Umbilical cord (tissue), 2 donors: ENCODE data around the gene CSPG5. TPM values are rescaled to one million over a fixed set of nuclear protein-coding genes. Genes with fewer than 3 reads are reported as not detected.
A peak's percentile ranks its signal among the peaks of the same experiment; 100 is the strongest.

Source experiments
- DNase-seq: peaks from one replicate; pipeline ENCODE4 v3.0.0-alpha.2; 2015; ENCODE audit warnings: low spot score
- total RNA-seq: library from RNA; depleted of rRNA; stranded (reverse); fragments of >200 nt; gene quantifications from one replicate; pipeline ENCODE4 v1.2.3, GENCODE V29; 2014; ENCODE audit warnings: low replicate concordance; ENCODE audit not compliant: insufficient read depth

Gene CSPG5
- total RNA-seq = 18.1 TPM

GRCh38 chr3:47578691-47579632, at the start of gene CSPG5:
TSS of gene CSPG5 (minus strand) at chr3:47578865. CDS start at chr3:47578693, 172 bp downstream.
- no peak for DNase-seq

- no peak for DNase-seq
These were observed 49.8 kb upstream of the CSPG5 start for GRCh38 chr3:47628426-47628825.

GRCh38 chr3:47622671-47623461, 44.2 kb upstream of the CSPG5 start:
- DNase-seq = no peak

- DNase-seq = no peak
These were observed 38.7 kb upstream of the CSPG5 start for GRCh38 chr3:47617086-47618010.

GRCh38 chr3:47614788-47615187, 36.1 kb upstream of the CSPG5 start:
- no peak for DNase-seq

GRCh38 chr3:47613722-47614121, 35.1 kb upstream of the CSPG5 start:
- DNase-seq = no peak

- DNase-seq = no peak
These were observed 34.2 kb upstream of the CSPG5 start for GRCh38 chr3:47612879-47613278.

GRCh38 chr3:47612178-47612577, 33.5 kb upstream of the CSPG5 start:
- peak; percentile 88 for DNase-seq

GRCh38 chr3:47611576-47611975, 32.9 kb upstream of the CSPG5 start:
- DNase-seq = no peak

- DNase-seq = no peak
These were observed 31.9 kb upstream of the CSPG5 start for GRCh38 chr3:47610583-47610982.

- peak; percentile 3 for DNase-seq
These were observed 28.7 kb upstream of the CSPG5 start for GRCh38 chr3:47607335-47607734.

GRCh38 chr3:47606165-47606564, 27.5 kb upstream of the CSPG5 start:
- no peak for DNase-seq

GRCh38 chr3:47605652-47606051, 27.0 kb upstream of the CSPG5 start:
- no peak for DNase-seq

- peak; percentile 29 for DNase-seq
These were observed 25.5 kb upstream of the CSPG5 start for GRCh38 chr3:47604145-47604544.

GRCh38 chr3:47603332-47603731, 24.7 kb upstream of the CSPG5 start:
- no peak for DNase-seq

- DNase-seq = no peak
These were observed 22.6 kb upstream of the CSPG5 start for GRCh38 chr3:47601281-47601680.

- no peak for DNase-seq
These were observed 16.1 kb upstream of the CSPG5 start for GRCh38 chr3:47594792-47595191.

GRCh38 chr3:47592066-47592795, 13.6 kb upstream of the CSPG5 start:
- DNase-seq = no peak

GRCh38 chr3:47590216-47590615, 11.6 kb upstream of the CSPG5 start:
- no peak for DNase-seq

GRCh38 chr3:47588587-47588986, 9.9 kb upstream of the CSPG5 start:
- DNase-seq = no peak

GRCh38 chr3:47588053-47588452, 9.4 kb upstream of the CSPG5 start:
- DNase-seq = no peak
